DOHH2 (cell line): ENCODE results near the gene CSMD2.

Experiments
- CTCF ChIP-seq: fragments of 200-600 bp; sonication (generic); IDR thresholded peaks from one replicate; pipeline ENCODE4 v1.5.1; 2014; ENCODE audit warnings: antibody characterized with exemption, mild to moderate bottlenecking, low read depth, low read length; ENCODE audit not compliant: poor library complexity, severe bottlenecking
- EZH2phosphoT487 ChIP-seq: fragments of 200-600 bp; sonication (generic); IDR thresholded peaks from 2 replicates; pipeline ENCODE4 v1.6.1; 2017; ENCODE audit warnings: borderline replicate concordance, mild to moderate bottlenecking, antibody characterized with exemption, low read length, moderate library complexity, mixed read lengths

GRCh38 chr1:34199927-34200326 lies 34.9 kb upstream of the CSMD2 start:
- TF ChIP-seq CTCF (no peak), EZH2phosphoT487 (no peak)
